Epidermal melanocyte (primary cell): Measurements from ENCODE around the gene CHAD.

Experiments used
- DNase-seq: peaks from one replicate; pipeline ENCODE4 v3.0.0; 2011; ENCODE audit warnings: low spot score; ENCODE audit not compliant: insufficient read length

Gene CHAD

GRCh38 chr17:50458701-50459676 is 9.7 kb downstream of the CHAD start:
- no peak for DNase-seq

GRCh38 chr17:50458270-50458669 is 10.4 kb downstream of the CHAD start:
- DNase-seq: no peak

- no peak for DNase-seq
Observed at GRCh38 chr17:50457621-50458020, 11.1 kb downstream of the CHAD start.

- no peak for DNase-seq
Observed at GRCh38 chr17:50453901-50454300, 14.8 kb downstream of the CHAD start.

- no peak for DNase-seq
Observed at GRCh38 chr17:50452630-50453300, 15.9 kb downstream of the CHAD start.

- no peak for DNase-seq
Observed at GRCh38 chr17:50451943-50452629, 16.6 kb downstream of the CHAD start.

- no peak for DNase-seq
Observed at GRCh38 chr17:50448643-50449042, 20.0 kb downstream of the CHAD start.

GRCh38 chr17:50447870-50448595 is 20.6 kb downstream of the CHAD start:
- DNase-seq: no peak

- no peak for DNase-seq
Observed at GRCh38 chr17:50445730-50446325, 22.9 kb downstream of the CHAD start.

- DNase-seq: no peak
Observed at GRCh38 chr17:50444841-50445715, 23.6 kb downstream of the CHAD start.

- DNase-seq: no peak
Observed at GRCh38 chr17:50443505-50443974, 25.1 kb downstream of the CHAD start.

GRCh38 chr17:50440838-50441829 is 27.5 kb downstream of the CHAD start:
- no peak for DNase-seq

- no peak for DNase-seq
Observed at GRCh38 chr17:50440172-50440837, 28.4 kb downstream of the CHAD start.

- DNase-seq: no peak
Observed at GRCh38 chr17:50439008-50439407, 29.7 kb downstream of the CHAD start.

- no peak for DNase-seq
Observed at GRCh38 chr17:50437409-50437808, 31.3 kb downstream of the CHAD start.

GRCh38 chr17:50432125-50432762 is 36.4 kb downstream of the CHAD start:
- DNase-seq: no peak

GRCh38 chr17:50430821-50431618 is 37.7 kb downstream of the CHAD start:
- DNase-seq: no peak
